Measurements from ENCODE around the gene MEGF11.

- TF ChIP-seq POLR2A (IDR thresholded peaks at IDR 0.05) (no peak), CTCF (IDR thresholded peaks at IDR 0.05) (no peak)
Measured at GRCh38 chr15:66132251-66132816, 121.2 kb downstream of the MEGF11 start.
